Measurements from ENCODE around the gene FOSL2. TPM values are rescaled to one million over a fixed set of nuclear protein-coding genes. Genes with fewer than 3 reads are reported as not detected.

FOSL2 gene
- total and polyA plus RNA-seq, 8 donors, result 10.0 to 39.1 (median 21.1) TPM

DNA sequence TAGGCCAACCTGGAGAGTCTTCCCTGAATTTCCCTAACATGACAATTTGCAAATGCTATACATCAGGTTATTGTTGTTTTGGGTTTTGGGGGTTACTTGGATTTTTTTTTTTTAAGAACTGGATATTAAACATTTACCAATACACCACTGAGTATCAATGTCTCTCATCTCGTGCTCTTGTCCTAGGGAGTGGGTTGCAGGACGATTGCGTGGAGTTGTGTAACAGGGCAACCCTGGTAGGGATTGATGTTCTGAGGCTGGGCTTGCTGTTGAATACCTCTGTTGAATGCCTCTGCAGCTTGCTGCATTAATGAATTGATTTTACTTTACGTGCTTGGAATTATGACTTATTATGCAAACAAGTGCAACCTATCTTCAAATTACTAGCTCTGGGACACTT is 18.8 kb upstream of the FOSL2 start:
- Histone ChIP-seq H3K4me1 (peaks cover 0 to 3% (median 0%) of the 10 kb centered on the region in 3 donors), H3K4me3 (no peak overlapping the region), H3K36me3 (no peaks in the 10 kb centered on the region), H3K9me3 (no peaks in the 10 kb centered on the region), H3K27ac (no peak overlapping the region), H3K27me3 (no peaks in the 10 kb centered on the region)
- no peak for DNase-seq
- FAIRE-seq, result no peak
- WGBS, 2 donors, result 56 to 67% methylated on average over 4 of the region's 4 CpGs
- intact Hi-C loops (cut with DNase I), result no loop called here
- ATAC-seq, result no peak
- TF ChIP-seq, protein P1, sequence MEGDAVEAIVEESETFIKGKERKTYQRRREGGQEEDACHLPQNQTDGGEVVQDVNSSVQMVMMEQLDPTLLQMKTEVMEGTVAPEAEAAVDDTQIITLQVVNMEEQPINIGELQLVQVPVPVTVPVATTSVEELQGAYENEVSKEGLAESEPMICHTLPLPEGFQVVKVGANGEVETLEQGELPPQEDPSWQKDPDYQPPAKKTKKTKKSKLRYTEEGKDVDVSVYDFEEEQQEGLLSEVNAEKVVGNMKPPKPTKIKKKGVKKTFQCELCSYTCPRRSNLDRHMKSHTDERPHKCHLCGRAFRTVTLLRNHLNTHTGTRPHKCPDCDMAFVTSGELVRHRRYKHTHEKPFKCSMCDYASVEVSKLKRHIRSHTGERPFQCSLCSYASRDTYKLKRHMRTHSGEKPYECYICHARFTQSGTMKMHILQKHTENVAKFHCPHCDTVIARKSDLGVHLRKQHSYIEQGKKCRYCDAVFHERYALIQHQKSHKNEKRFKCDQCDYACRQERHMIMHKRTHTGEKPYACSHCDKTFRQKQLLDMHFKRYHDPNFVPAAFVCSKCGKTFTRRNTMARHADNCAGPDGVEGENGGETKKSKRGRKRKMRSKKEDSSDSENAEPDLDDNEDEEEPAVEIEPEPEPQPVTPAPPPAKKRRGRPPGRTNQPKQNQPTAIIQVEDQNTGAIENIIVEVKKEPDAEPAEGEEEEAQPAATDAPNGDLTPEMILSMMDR (IDR thresholded peaks at IDR 0.05), result no peak

DNA sequence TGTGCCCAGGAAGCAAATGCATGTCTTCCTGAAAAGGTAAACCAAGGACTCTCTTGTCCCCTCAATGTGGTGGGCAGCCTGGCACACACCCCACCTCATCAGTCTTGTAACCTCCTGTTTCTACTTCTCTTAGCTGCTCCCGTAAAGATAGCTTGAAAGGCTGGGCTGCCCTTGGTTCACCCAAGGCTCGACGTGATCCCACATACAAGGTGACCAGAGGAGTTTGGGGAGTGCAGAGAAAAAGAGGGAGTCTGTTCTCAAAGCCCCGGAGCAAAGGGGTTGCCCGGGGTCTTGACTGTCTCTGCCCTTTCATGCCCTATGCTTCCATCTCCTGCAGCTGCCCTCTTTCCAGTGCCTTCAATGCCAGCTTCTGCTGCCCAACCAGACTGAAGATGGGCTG is 18.3 kb upstream of the FOSL2 start:
- DNase-seq, result peak in 1 of 6 donors; percentile 27
- peaks cover 0 to 3% (median 0%) of the 10 kb centered on the region in 3 donors for H3K4me1 ChIP-seq
- WGBS, 2 donors, result 73 to 86% methylated on average over 5 of the region's 5 CpGs
- intact Hi-C loops (cut with DNase I), result no loop called here
- no peaks in the 10 kb centered on the region for H3K27me3 ChIP-seq
- no peak overlapping the region for H3K27ac ChIP-seq
- no peaks in the 10 kb centered on the region for H3K36me3 ChIP-seq
- TF ChIP-seq, protein P1 (IDR thresholded peaks at IDR 0.05), result no peak
- H3K4me3 ChIP-seq, result no peak overlapping the region
- H3K9me3 ChIP-seq, result no peaks in the 10 kb centered on the region
- no peak for ATAC-seq
- FAIRE-seq, result no peak

DNA sequence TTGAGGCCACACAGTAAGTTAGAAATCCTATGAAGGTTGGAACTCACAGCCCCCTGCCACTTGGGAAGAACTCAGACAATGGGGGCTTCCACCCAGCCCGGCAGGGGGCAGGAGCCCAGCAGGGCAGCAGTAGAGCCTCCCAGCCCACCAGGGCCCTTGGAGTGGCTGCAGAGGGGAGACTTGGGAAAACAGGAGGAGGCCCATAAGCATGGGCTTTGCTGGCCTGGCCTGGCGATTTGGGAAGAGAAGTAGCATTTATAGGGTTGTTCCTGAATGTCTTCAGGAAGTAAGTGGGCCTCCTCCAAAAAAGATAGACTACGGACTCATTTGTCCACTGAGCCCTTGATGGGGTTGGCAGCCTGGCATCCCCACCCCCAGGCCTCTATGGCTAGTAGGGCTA is 17.4 kb upstream of the FOSL2 start:
- Histone ChIP-seq H3K27ac (no peak overlapping the region), H3K4me1 (peaks cover 0 to 3% (median 0%) of the 10 kb centered on the region in 3 donors), H3K4me3 (no peak overlapping the region), H3K27me3 (no peaks in the 10 kb centered on the region), H3K9me3 (no peaks in the 10 kb centered on the region), H3K36me3 (no peaks in the 10 kb centered on the region)
- WGBS, 2 donors, result 90 to 93% methylated on average over 3 of the region's 3 CpGs
- intact Hi-C loops (cut with DNase I), result loop anchor here in 1 of 3 donors (5.0 kb wide), 1 partner anchor 123 kb away; no protein-coding TSS in a partner anchor
- DNase-seq (peak in 1 of 6 donors; percentile 23), ATAC-seq (no peak), FAIRE-seq (no peak)
- TF ChIP-seq, protein P1 (IDR thresholded peaks at IDR 0.05), result no peak

DNA sequence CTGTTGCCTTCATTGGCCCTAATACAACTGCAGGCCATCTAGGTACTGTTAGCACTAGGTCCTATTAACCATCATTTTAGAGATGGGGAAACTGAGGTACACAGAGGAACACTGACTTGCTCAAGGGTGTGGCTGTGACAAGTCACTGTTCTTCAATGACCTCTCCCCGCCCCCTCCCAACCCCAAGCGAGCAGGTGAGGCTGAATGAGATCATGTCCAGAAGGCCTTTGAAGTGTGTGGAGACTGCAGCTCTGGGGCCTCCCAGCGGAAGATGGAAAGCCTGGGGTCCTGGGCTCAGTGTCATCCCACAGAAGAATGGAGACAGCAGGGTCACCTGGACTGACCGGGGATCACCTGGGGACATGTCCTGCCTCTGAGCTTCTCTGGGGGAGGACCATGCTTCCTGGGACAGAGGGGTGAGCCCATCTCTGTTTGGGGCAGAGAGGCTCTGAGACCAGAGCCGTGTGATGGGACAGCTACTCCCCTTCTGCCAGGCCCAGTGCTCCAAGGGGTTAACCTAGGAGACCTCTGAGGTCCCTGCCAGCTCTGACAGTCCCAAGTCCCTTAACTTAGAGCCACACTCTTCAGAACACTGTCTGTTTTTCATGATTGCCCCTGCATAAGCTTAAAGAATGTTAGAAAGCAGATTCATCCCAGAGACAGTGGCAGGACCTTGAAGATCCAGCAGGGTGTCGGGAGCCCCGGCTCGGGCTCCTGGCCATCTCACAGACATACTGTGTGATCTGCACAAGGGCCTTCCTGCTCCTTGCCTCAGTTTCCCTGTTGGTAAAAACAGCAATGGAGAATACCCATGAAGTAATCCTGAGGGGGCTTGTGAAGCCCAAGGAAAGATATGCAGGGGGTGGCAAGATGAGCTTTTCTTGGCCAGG is 16.7 kb upstream of the FOSL2 start:
- WGBS, 2 donors, result 89 to 93% methylated on average over 8 of the region's 8 CpGs
- H3K27ac ChIP-seq, result no peak overlapping the region
- intact Hi-C loops (cut with DNase I), result loop anchor here in 1 of 3 donors (5.0 kb wide), 1 partner anchor 124 kb away; no protein-coding TSS in a partner anchor
- H3K9me3 ChIP-seq, result no peaks in the 10 kb centered on the region
- H3K36me3 ChIP-seq, result no peaks in the 10 kb centered on the region
- H3K4me1 ChIP-seq, result peaks cover 0 to 3% (median 0%) of the 10 kb centered on the region in 3 donors
- H3K4me3 ChIP-seq, result no peak overlapping the region
- DNase-seq, result peak in 1 of 6 donors; percentile 39
- no peak for FAIRE-seq
- no peaks in the 10 kb centered on the region for H3K27me3 ChIP-seq
- no peak for ATAC-seq
- TF ChIP-seq, protein P1 (IDR thresholded peaks at IDR 0.05), result no peak

All from pancreas (tissue), 10 donors.